ENCODE data around the gene TPD52L2.

DNA sequence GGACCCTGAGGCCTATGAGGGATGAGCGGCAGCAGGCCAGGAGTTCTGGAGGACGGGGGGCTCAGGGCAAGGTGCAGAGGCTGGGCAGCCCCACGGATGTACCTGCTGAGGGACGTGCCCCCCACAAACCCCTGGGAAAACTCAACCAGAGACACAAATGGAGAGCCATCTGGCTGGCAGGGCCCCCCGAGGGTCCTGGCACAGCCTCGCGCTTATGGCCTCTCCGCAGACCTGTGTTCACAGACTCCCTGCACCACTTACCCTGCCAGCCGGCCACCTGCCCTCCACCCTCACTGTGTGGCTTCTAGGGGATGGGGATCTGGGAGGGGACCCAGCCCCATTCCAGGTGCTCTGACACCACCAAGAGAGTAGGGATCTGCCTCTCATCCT is 30.6 kb upstream of the TPD52L2 start:
- TF ChIP-seq, protein P1, sequence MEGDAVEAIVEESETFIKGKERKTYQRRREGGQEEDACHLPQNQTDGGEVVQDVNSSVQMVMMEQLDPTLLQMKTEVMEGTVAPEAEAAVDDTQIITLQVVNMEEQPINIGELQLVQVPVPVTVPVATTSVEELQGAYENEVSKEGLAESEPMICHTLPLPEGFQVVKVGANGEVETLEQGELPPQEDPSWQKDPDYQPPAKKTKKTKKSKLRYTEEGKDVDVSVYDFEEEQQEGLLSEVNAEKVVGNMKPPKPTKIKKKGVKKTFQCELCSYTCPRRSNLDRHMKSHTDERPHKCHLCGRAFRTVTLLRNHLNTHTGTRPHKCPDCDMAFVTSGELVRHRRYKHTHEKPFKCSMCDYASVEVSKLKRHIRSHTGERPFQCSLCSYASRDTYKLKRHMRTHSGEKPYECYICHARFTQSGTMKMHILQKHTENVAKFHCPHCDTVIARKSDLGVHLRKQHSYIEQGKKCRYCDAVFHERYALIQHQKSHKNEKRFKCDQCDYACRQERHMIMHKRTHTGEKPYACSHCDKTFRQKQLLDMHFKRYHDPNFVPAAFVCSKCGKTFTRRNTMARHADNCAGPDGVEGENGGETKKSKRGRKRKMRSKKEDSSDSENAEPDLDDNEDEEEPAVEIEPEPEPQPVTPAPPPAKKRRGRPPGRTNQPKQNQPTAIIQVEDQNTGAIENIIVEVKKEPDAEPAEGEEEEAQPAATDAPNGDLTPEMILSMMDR (conservative IDR thresholded peaks at IDR 0.05) = no peak
- TF ChIP-seq EZH2 (IDR thresholded peaks at IDR 0.05; ENCODE audit: low read depth) = no peak
